H1 (cell line): ENCODE data around the gene ABCG5. TPM values are rescaled to one million over a fixed set of nuclear protein-coding genes. Genes with fewer than 3 reads are reported as not detected.

ENCODE experiments used
- CTCF ChIA-PET: fragments of 300-600 bp; sonication (Branson Sonifier 250); formaldehyde crosslinking; loops from one replicate; lab custom pipeline; 2021; ENCODE audit not compliant: partially characterized antibody; lab: Charles Lee
- POLR2A ChIA-PET: fragments of 300-600 bp; sonication (Branson Sonifier 250); formaldehyde crosslinking; loops from one replicate; lab custom pipeline; 2021; ENCODE audit warnings: inconsistent platforms; ENCODE audit not compliant: partially characterized antibody; lab: Charles Lee
- DNase-seq, 2 experiments: peaks; one replicate each; pipeline versions ENCODE4 v3.0.0 to v3.0.0-alpha.2; 2010 to 2022; ENCODE audit warnings: low spot score in 2 of 2, low read depth in 1 of 2, mixed read lengths in 1 of 2
- FAIRE-seq: peaks from 2 replicates; lab custom pipeline; 2011; peaks lifted over from hg19 to GRCh38; lab: Jason Lieb, UNC
- H2AFZ ChIP-seq: 2 replicates; pipeline ENCODE4 v1.8.1; 2012; ENCODE audit warnings: low read length, inconsistent platforms
- H2AK5ac ChIP-seq: 2 replicates; pipeline ENCODE4 v1.6.1; 2013; ENCODE audit warnings: low read depth, low read length
- H2BK120ac ChIP-seq: replicated peaks from 2 replicates; pipeline ENCODE3; 2013; ENCODE audit warnings: low read depth, low read length, inconsistent platforms
- H2BK12ac ChIP-seq: 2 replicates; pipeline ENCODE4 v1.6.1; 2013; ENCODE audit warnings: low read depth, low read length
- H2BK15ac ChIP-seq: 2 replicates; pipeline ENCODE4 v1.6.1; 2013; ENCODE audit warnings: low read length
- H2BK20ac ChIP-seq: 2 replicates; pipeline ENCODE4 v1.6.1; 2013; ENCODE audit warnings: low read length
- H2BK5ac ChIP-seq: 2 replicates; pipeline ENCODE4 v1.6.1; 2013; ENCODE audit warnings: low read depth, low read length
- H3K14ac ChIP-seq: 2 replicates; pipeline ENCODE4 v1.6.1; 2013; ENCODE audit warnings: inconsistent platforms; ENCODE audit not compliant: insufficient read length
- H3K18ac ChIP-seq: 2 replicates; pipeline ENCODE4 v1.6.1; 2013; ENCODE audit warnings: low read length; ENCODE audit errors: extremely low read depth
- H3K23ac ChIP-seq: 2 replicates; pipeline ENCODE4 v1.6.1; 2013; ENCODE audit warnings: inconsistent platforms; ENCODE audit not compliant: insufficient read length
- H3K23me2 ChIP-seq: 2 replicates; pipeline ENCODE4 v1.6.1; 2013; ENCODE audit warnings: low read depth, low read length
- H3K27ac ChIP-seq: 2 replicates; pipeline ENCODE4 v1.6.1; 2011; ENCODE audit warnings: low read depth, low read length, inconsistent platforms
- H3K27me3 ChIP-seq, 4 experiments: replicated peaks in 1 of 4; 1 replicate in 1 of 4; 2 replicates in 3 of 4; pipeline versions ENCODE4 v1.6.1 to v1.8.1; 2011 to 2013; ENCODE audit warnings: low read length in 3 of 4, mild to moderate bottlenecking in 3 of 4, inconsistent platforms in 2 of 4, mixed read lengths in 2 of 4, moderate library complexity in 1 of 4; ENCODE audit not compliant: control insufficient read depth in 3 of 4, insufficient read depth in 3 of 4; ENCODE audit errors: extremely low read depth in 1 of 4
- H3K36me3 ChIP-seq, 4 experiments: 2 replicates each; pipeline versions ENCODE4 v1.6.1 to v1.8.1; 2011 to 2013; ENCODE audit warnings: mild to moderate bottlenecking in 4 of 4, low read length in 3 of 4, moderate library complexity in 2 of 4, control low read depth in 1 of 4, inconsistent platforms in 1 of 4; ENCODE audit not compliant: insufficient read depth in 4 of 4, control insufficient read depth in 2 of 4
- H3K4ac ChIP-seq: replicated peaks from 2 replicates; pipeline ENCODE3; 2013; ENCODE audit warnings: low read length, low read depth, mixed read lengths, inconsistent platforms; ENCODE audit not compliant: insufficient read length
- H3K4me1 ChIP-seq, 4 experiments: replicated peaks in 1 of 4; 1 replicate in 1 of 4; 2 replicates in 3 of 4; pipeline versions ENCODE4 v1.6.1 to v1.8.1; 2011 to 2013; ENCODE audit warnings: low read length in 3 of 4, inconsistent platforms in 2 of 4, mixed read lengths in 1 of 4; ENCODE audit not compliant: insufficient read depth in 4 of 4, control insufficient read depth in 3 of 4
- H3K4me2 ChIP-seq, 2 experiments: 2 replicates each; pipeline versions ENCODE4 v1.6.1 to v1.8.1; 2011 to 2013; ENCODE audit warnings: low read depth in 2 of 2, low read length in 2 of 2, control low read depth in 1 of 2, inconsistent platforms in 1 of 2, mild to moderate bottlenecking in 1 of 2; ENCODE audit not compliant: insufficient read depth in 1 of 2
- H3K4me3 ChIP-seq, 4 experiments: fragments of 200-600, 300-600 bp in 1 of 4; sonication (generic), shearing (Covaris generic), sonication (Bioruptor Twin) in 1 of 4; 2 replicates each; pipeline versions ENCODE4 v1.5.1 to v1.8.1; 2011 to 2016; ENCODE audit warnings: low read length in 4 of 4, low read depth in 3 of 4, control low read depth in 2 of 4, inconsistent platforms in 2 of 4, mild to moderate bottlenecking in 2 of 4, mixed read lengths in 1 of 4, moderate library complexity in 1 of 4; ENCODE audit not compliant: insufficient read depth in 2 of 4; ENCODE audit errors: extremely low read depth in 1 of 4
- H3K56ac ChIP-seq: replicated peaks from 2 replicates; pipeline ENCODE3; 2013; ENCODE audit warnings: low read depth, mild to moderate bottlenecking, mixed read lengths, low read length, inconsistent platforms; ENCODE audit not compliant: insufficient read length
- H3K79me1 ChIP-seq: 2 replicates; pipeline ENCODE4 v1.6.1; 2013; ENCODE audit warnings: low read depth, low read length, control low read depth
- H3K79me2 ChIP-seq, 2 experiments: 2 replicates each; pipeline versions ENCODE4 v1.6.1 to v1.8.1; 2012 to 2013; ENCODE audit warnings: low read length in 2 of 2, mild to moderate bottlenecking in 2 of 2, inconsistent platforms in 1 of 2; ENCODE audit not compliant: insufficient read depth in 2 of 2, control insufficient read depth in 1 of 2
- H3K9ac ChIP-seq, 4 experiments: replicated peaks in 1 of 4; 1 replicate in 1 of 4; 2 replicates in 3 of 4; pipeline versions ENCODE4 v1.6.1 to v1.8.1; 2011 to 2013; ENCODE audit warnings: low read depth in 3 of 4, low read length in 3 of 4, control low read depth in 2 of 4, mild to moderate bottlenecking in 2 of 4, moderate library complexity in 2 of 4, inconsistent platforms in 1 of 4; ENCODE audit errors: extremely low read depth in 1 of 4
- H3K9me3 ChIP-seq, 2 experiments: 2 replicates each; pipeline versions ENCODE4 v1.6.1 to v1.8.1; 2012 to 2013; ENCODE audit warnings: mild to moderate bottlenecking in 2 of 2, moderate library complexity in 2 of 2, control low read depth in 1 of 2, inconsistent platforms in 1 of 2, low read depth in 1 of 2, low read length in 1 of 2, mixed read lengths in 1 of 2; ENCODE audit not compliant: insufficient read depth in 2 of 2
- H4K20me1 ChIP-seq, 2 experiments: replicated peaks in 1 of 2; 2 replicates each; pipeline versions ENCODE3 to v1.8.1; 2011 to 2013; ENCODE audit warnings: inconsistent platforms in 2 of 2, low read length in 2 of 2, mild to moderate bottlenecking in 1 of 2; ENCODE audit not compliant: insufficient read depth in 2 of 2, control insufficient read depth in 1 of 2
- H4K5ac ChIP-seq: 2 replicates; pipeline ENCODE4 v1.6.1; 2013; ENCODE audit warnings: low read length, low read depth, mixed read lengths, inconsistent platforms; ENCODE audit not compliant: insufficient read length
- H4K8ac ChIP-seq: 2 replicates; pipeline ENCODE4 v1.8.0; 2013; ENCODE audit warnings: mild to moderate bottlenecking, moderate library complexity, low read length, inconsistent platforms; ENCODE audit not compliant: insufficient read depth; ENCODE audit errors: extremely low read depth
- H4K91ac ChIP-seq: replicated peaks from 2 replicates; pipeline ENCODE3; 2013; ENCODE audit warnings: low read length, mixed read lengths, inconsistent platforms; ENCODE audit not compliant: insufficient read length
- CBX8 ChIP-seq: fragments of 300-800, 300-1000 bp; sonication (generic); IDR thresholded peaks from 2 replicates; pipeline ENCODE4 v1.7.1; 2016; ENCODE audit warnings: low read depth, low read length, borderline replicate concordance
- HDAC2 ChIP-seq, 2 experiments: fragments of 300-600 bp in 1 of 2; sonication (generic) in 1 of 2; IDR thresholded peaks; 2 replicates each; pipeline ENCODE4 v1.6.1; 2011 to 2012; ENCODE audit warnings: low read depth in 2 of 2, low read length in 2 of 2, mild to moderate bottlenecking in 2 of 2, moderate library complexity in 2 of 2, borderline replicate concordance in 1 of 2, inconsistent platforms in 1 of 2
- NANOG ChIP-seq: IDR thresholded peaks from 2 replicates; pipeline ENCODE4 v1.6.1; 2011; ENCODE audit warnings: low read length, low read depth, mild to moderate bottlenecking, inconsistent platforms; ENCODE audit not compliant: insufficient read depth, poor library complexity, severe bottlenecking
- NRF1 ChIP-seq: IDR thresholded peaks from 2 replicates; pipeline ENCODE4 v1.6.1; 2011; ENCODE audit warnings: mild to moderate bottlenecking, low read depth, low read length, improper control_type of control experiment
- ZNF274 ChIP-seq: IDR thresholded peaks from 2 replicates; pipeline ENCODE4 v1.7.0; 2012; ENCODE audit warnings: low read length, borderline replicate concordance; ENCODE audit errors: extremely low read depth
- WGBS, 2 experiments: shearing (Covaris generic) in 1 of 2; methylation state at CpG; one replicate each; pipeline versions ENCODE4 v1.1.6 to v1.1.7; 2013 to 2015; ENCODE audit warnings: low lambda C conversion rate in 2 of 2, mixed read lengths in 2 of 2, inconsistent platforms in 1 of 2, low coverage in 1 of 2, missing lambda C conversion rate in 1 of 2; ENCODE audit not compliant: insufficient replicate concordance in 2 of 2, insufficient coverage in 1 of 2, insufficient read length in 1 of 2; ENCODE audit errors: extremely low coverage in 1 of 2, missing lambda C conversion rate in 1 of 2; 5-methylcytosine and 5-hydroxymethylcytosine counted together
- polyA plus RNA-seq, 7 experiments: library from polyadenylated mRNA; depleted of rRNA in 3 of 7; stranded (reverse) in 5 of 7; unstranded in 2 of 7; fragments of >200 nt in 5 of 7; fragments of 200-250 nt in 2 of 7; gene quantifications; 1 replicate in 5 of 7; 2 replicates in 1 of 7; 4 replicates in 1 of 7; pipeline versions ENCODE4 v1.2.1 to v1.2.3, GENCODE V29; 2011 to 2013; ENCODE audit warnings: missing spikeins in 2 of 7, mixed read lengths in 2 of 7
- total RNA-seq: library from RNA; stranded (reverse); fragmentation: NEBNext Ultra II Directional; extraction: Animal tissue kit (Norgen Biotek cat#: 25700); gene quantifications from 2 replicates; pipeline ENCODE4 v1.2.1, GENCODE V29; 2021

ABCG5 gene
- total and polyA plus RNA-seq, 2 of the 8 experiments (the other 6 are each of a cell fraction or from before 2014, with no cell fraction given) = not detected

GRCh38 chr2:43845181-43845580 lies 6.5 kb upstream of the ABCG5 start:
- Histone ChIP-seq H3K4me1 (no peaks in the 10 kb centered on the region; a peak in 1 of 7 replicates), H4K20me1 (no peaks in the 10 kb centered on the region), H3K4me3 (no peak overlapping the region), H2BK120ac (no peak overlapping the region), H3K27me3 (no peaks in the 10 kb centered on the region), H3K23ac (no peak overlapping the region), H4K5ac (no peak overlapping the region), H3K9ac (no peak overlapping the region), H2BK5ac (no peak overlapping the region), H4K91ac (no peak overlapping the region), H3K79me1 (no peaks in the 10 kb centered on the region), H3K27ac (no peak overlapping the region), H3K36me3 (no peaks in the 10 kb centered on the region), H2AFZ (no peak overlapping the region), H2BK20ac (no peak overlapping the region), H3K56ac (no peak overlapping the region), H3K18ac (no peak overlapping the region), H3K79me2 (no peaks in the 10 kb centered on the region), H3K9me3 (no peaks in the 10 kb centered on the region), H3K4ac (no peak overlapping the region), H2BK12ac (no peak overlapping the region), H4K8ac (no peak overlapping the region; the same call in 1 of the 2 replicates), H3K23me2 (no peaks in the 10 kb centered on the region), H3K14ac (no peak overlapping the region), H2BK15ac (no peak overlapping the region), H2AK5ac (no peak overlapping the region), H3K4me2 (no peak overlapping the region)
- WGBS, 2 experiments = 86% methylated on average over 1 of the region's 1 CpG; no CpG with 5 or more reads in 1 of the 2 experiments
- ChIA-PET POLR2A (interaction anchor here (0.6 kb wide), 1 partner anchor 90 kb away, joined by 3 read pairs; no protein-coding TSS in a partner anchor), CTCF (interaction anchor here (0.6 to 0.8 kb wide), 2 partner anchors 47 to 236 kb away, joined by 3 read pairs; no protein-coding TSS in a partner anchor)
- DNase-seq (no peak), FAIRE-seq (no peak)
- TF ChIP-seq NANOG (no peak), NRF1 (no peak), CBX8 (no peak), ZNF274 (no peak), HDAC2 (IDR thresholded peaks at IDR 0.05; ENCODE audit: borderline replicate concordance in 1 of 2, low read depth in 2 of 2, low read length in 2 of 2) (no peak)
